ENCODE data around the gene TMEM150B.

Gene TMEM150B

GRCh38 chr19:55325172-55325571 is at the start of gene TMEM150B:
TSS of gene TMEM150B (minus strand) at chr19:55325341. CDS start at chr19:55321036, 4,305 bp downstream.
- FAIRE-seq = no peak

GRCh38 chr19:55373993-55374757 is 49.0 kb upstream of the TMEM150B start:
- FAIRE-seq = no peak

GRCh38 chr19:55373306-55373992 is 48.3 kb upstream of the TMEM150B start:
- no peak for FAIRE-seq

GRCh38 chr19:55372316-55373081 is 47.4 kb upstream of the TMEM150B start:
- no peak for FAIRE-seq

DNA sequence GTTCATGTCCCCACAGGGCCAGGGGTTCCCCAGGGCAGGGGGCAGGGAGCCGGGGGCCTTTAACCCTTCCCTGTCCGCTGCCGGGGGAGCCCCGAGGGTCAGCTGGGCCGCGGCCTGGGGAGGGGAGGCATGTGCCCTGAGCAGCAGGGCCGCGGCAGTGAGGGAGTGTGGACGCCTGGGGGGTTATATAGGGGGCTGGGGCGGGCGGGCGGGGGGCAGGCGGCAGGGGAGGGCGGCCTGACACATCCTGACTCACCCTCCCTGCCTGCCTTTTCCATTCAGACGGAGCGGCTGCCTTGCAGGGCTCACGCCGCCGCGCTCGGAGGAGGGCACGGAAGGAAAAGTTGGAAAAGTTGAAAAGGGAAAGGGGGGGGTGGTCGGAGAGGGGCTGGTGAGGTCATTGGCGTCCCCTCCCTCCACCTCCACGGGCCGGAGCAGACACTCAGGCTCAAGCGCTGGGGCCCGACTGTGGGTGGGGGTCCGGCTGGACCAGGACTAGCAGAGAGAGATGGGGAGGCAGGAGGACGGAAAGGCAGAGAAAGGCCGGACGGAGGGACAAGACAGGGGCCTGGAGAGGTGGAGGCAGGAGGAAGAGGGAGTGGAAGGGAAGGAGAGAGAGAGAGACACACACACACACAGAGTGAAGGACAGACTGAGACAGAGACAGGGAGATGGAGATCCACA is 45.3 kb upstream of the TMEM150B start, which contains the start of gene IL11:
Gene IL11, minus strand, starts transcription at position 159 of the 684 bp plus-strand sequence. Its CDS starts 153 bp downstream, at position 6.
- no peak for FAIRE-seq

DNA sequence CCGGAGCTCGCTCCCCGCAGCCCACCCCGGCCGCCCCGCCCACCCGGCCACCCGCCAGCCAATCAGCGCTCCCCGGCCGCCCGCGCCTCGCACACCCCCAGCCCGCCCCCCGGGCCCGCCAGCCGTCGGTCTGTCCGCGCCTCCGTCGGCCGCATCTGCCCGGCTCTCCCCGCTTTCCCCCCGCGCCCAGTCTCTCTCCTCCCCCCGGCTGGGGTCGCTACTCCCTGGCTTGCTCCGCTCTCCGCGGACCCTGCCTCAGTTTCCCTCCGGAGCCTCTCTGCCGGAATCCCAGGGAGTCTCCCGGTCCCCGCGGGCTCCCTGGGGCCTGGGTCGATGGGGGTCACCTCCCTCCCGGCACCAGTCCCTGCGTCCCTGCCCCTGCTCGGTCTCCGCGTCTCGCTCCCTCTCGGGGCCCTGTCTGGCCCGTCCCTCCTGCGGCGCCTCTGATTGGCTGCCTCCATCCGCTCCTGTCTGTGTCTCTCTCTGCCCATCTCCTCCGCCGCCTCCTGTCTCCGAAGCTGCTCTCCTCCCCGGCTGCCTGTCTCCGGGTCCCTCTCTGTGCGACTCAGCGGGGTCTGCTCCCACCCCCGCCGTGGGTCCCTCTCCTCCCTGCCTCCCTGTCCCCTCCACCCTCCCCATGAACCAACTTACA is 44.6 kb upstream of the TMEM150B start:
- FAIRE-seq = no peak

- FAIRE-seq = no peak
These were observed 43.8 kb upstream of the TMEM150B start for GRCh38 chr19:55368701-55369563.

- no peak for FAIRE-seq
These were observed 43.0 kb upstream of the TMEM150B start for GRCh38 chr19:55368106-55368505.

DNA sequence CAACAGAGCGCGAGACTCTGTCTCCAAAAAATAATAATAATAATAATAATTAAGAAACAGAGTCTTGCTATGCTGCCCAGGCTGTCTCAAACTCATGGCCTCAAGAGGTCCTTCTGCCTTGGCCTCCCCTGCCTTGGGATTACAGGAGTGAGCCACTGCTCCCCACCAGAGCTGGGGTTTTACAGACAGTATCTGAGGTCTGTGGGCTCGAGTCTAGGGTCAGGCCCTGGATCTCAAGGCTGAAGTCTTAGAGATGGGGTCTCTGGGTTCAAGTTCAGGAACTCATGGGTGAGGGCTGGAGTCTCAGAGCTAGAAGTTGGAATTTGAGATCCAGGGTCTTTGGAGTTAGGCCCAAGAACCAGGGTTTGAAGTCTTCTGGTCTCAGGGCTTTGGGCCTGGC is 41.6 kb upstream of the TMEM150B start:
- no peak for FAIRE-seq

DNA sequence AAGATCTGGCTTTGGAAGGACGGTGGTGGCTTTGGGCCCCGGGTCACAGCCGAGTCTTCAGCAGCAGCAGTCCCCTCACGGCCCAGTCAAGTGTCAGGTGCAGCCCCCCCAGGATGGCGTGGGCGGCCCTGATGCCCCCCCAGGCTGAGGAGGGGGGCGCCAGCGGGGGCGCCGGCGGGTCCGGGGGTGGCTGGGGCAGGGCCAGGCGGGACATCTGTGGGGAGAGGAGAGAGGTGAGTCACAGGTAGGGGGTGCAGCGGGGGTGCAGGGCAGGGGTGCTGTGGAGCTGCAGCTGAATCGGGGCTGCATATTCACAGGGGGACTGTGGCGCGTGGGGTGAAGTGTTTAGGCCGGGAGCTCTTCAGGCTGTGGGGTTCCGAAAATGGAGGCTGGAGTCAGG is 40.8 kb upstream of the TMEM150B start:
- FAIRE-seq = no peak

DNA sequence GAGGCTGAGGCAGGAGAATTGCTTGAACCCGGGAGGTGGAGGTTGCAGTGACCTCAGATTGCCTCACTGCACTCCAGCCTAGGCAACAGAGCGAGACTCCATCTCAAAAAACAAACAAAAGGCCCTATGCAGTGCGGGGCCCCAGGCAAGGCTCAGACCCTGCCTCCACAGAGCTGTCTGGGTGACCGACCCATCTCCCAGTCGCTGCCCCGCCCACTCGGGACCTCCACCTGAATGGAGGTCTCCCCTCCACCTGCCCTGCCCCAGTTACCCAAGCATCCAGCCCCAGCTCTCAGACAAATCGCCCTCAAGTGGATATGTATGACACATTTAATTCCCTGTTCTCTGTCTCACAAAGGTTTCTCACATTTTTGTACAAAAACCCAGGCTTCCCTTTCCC is 40.1 kb upstream of the TMEM150B start:
- FAIRE-seq = no peak

GRCh38 chr19:55362990-55363716 is 38.0 kb upstream of the TMEM150B start, which contains the start of gene GARIN5B:
TSS of gene GARIN5B (minus strand) at chr19:55363260. CDS start at chr19:55363066, 194 bp downstream.
- no peak for FAIRE-seq

DNA sequence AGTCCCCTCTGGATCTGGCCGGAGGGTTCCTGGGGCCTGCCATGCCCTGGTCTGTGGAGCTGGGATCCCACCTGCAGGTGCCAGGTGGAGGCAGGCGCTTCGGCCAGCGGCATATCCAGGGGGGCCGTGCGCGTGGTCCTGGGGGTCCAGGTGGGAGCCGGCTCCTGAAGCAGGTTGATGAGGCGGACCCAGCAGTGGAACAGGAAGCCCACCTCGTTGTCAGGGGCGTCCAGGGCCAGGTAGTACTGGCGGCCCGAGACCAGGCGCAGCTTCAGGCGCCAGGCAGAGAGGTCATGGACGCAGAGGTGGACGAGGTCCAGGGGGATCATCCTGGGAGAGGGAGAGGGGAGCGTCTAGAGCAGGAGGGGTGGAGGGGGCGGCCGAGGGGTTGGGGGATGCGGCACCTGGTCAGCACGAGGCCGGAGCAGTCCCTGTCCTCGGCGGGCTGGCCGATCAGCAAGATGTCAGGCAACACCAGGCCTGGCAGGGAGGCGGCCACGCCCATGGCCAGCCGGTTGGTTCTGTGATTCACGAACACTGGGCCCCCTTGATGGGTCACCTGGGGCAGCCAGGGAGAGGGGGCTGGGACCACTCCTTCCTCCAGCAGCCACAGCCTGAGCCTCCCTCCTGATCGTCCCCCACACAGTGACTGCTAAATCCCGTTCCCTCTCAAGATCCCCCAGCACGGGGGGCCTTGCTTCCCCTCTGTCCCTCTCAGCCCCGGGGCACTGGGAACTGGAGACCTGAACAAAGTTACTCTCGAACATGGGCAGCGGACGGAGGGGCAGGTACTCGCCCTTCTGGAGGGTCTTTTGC is 37.2 kb upstream of the TMEM150B start:
- FAIRE-seq = no peak

- no peak for FAIRE-seq
These were observed 35.8 kb upstream of the TMEM150B start for GRCh38 chr19:55360902-55361301.

DNA sequence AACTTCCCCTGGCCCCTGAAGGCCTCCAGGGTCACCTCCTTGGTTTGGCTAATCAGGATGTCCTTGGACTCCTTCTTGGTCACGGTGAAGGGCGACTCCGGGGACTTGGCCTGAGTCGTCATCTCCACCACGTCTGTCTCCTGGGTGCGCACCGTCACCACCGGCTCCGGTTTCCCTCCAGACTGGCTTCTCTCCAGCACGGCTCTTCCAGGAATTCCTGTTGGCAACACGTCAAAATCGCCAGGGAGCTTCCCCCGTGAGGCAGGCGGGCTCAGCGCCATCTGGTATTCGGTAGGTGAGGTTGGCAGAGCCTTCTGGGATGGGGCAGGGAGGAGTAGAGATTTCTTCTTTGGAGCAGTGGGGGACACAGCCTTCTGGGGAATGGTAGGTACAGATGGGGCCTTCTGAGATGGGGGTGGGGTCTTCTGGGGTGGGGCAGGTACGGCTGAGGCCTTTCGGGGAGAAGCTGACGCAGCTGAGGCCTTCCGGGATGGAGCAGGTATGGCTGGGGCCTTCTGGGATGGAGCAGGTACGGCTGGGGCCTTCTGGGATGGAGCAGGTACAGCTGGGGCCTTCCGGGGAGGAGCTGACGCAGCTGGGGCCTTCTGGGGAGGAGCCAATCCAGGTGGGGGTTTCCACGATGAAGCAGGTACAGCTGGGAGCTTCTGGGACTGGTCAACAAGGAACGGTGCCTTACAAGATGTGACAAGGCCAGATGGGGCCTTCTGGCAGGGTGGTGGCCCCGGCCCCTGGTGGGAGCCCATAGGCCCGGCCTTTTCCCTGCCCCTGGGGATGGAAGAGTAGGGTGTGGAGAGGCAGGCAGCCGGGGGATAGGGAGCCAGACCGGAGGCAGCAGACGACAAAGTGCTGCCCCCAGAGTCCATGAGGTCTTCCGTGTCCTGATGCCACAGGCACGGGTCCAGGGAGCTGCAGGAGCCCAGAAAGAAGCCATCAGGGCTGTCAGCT is 34.1 kb upstream of the TMEM150B start:
- FAIRE-seq = no peak

DNA sequence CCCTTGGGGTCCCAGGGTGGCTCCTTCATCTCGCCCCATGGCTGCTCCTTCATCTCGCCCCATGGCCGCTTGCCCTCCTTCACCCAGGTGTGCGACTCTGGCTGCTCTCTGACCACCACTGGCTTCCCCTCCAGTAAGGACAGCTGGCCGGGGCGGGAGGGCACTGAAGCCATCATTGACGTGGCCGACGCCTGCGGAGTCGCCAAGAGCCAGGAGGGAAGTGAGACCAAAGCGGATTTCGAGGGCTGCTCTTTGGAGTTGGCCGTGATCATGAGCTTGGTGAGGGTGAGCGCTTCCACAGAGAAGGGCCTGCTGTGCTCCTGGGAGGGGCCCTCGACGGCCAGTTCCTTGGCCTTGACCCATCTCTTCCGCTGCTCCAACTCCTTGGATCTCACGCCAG is 33.4 kb upstream of the TMEM150B start:
- FAIRE-seq = no peak

- FAIRE-seq = no peak
These were observed 30.2 kb upstream of the TMEM150B start for GRCh38 chr19:55355213-55355821.

All from endometrium (tissue), 2 donors.